HG02623 (cell line): ENCODE data around the gene RAB11FIP3.

Experiments used
- ATAC-seq: cut with Tn5 transposase; IDR thresholded peaks from one replicate; pipeline ENCODE4 v1.9.1; 2021; ENCODE audit warnings: moderate library complexity; ENCODE audit not compliant: unreplicated experiment

RAB11FIP3 gene

DNA sequence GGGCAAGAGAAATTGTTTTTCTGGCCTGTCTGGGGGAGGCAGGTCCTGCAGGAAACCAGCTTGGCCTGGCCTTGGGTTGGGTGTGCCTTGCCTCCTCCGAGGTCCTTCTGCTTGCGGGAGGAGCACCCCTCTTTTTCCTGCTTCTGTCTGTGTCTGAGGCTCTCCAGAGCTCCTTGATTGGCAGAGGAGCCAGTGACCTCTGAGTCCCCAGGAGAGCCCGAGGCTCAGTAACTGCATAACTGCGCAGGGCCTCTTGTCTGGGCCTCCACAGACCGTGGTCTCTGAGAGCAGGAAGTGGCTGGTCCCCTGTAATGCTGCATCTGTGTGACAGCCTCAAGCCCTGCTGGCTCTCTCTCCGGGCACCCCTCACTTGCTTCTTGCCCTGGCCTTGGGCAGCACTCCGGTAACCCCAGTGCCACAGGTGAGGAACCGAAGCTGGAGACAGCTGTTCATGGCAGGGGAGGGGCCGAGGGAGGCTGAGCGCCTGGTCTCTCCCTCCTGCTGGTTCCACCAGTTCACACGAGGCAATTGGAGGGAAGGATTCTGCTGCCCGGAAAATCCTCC is 103.6 kb downstream of the RAB11FIP3 start:
- no peak for ATAC-seq

DNA sequence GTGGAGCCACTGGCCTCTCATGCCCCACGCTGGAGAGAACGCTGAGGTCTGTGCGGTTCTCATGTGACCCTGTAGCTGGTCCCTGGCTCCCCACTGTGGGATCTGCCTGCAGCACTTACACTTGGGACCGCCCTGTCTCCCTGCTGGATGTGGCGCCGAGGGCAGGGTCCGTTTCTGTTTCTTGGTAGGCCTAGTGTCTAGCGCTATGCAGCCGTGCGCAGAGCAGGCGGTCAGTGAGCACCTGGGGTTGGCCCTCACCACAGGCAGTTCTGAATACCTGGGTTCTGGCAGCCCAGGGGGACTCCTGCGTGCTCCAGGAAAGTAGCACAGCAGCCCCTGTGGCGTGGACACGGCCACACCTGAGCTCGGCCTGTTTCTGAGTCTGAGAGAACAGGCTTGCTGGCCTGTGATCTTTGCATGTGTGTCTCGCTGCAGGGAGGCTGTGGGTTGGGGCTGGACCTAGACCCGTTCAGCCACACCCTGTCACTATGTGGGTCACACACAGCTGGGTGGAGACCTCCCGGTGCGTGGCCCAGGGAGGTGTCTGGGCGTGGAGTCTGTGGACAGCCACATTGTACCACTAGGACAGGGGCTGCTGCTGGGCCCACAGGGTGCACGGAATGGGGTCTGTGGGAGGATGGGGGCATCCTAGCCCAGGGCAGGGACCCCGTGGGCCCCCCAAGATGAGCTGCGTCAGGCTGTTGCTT is 104.8 kb downstream of the RAB11FIP3 start:
- ATAC-seq, result no peak

DNA sequence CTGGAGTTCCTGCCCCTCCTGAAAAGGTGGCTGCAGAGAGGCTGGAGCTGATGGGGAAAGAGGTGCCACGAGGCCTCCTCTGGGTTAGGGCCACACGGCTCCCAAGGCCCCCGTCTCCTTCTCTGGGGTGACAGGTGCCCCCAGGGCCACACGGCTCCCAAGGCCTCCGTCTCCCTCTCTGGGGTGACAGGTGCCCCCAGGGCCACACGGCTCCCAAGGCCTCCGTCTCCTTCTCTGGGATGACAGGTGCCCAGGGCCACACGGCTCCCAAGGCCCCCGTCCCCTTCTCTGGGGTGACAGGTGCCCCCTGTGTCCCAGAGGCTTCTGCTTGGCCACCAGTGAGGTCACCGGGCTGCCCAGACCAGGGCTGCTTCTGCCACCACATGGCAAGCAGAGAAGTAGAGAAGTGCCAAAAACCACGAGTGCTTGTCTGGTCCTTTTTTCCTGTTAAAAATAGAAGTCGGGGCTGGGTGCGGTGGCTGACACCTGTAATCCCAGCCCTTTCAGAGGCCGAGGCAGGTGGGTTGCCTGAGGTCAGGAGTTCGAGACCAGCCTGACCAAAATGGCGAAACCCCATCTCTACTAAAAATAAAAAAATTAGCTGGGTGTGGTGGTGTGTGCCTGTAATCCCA is 106.2 kb downstream of the RAB11FIP3 start:
- no peak for ATAC-seq

DNA sequence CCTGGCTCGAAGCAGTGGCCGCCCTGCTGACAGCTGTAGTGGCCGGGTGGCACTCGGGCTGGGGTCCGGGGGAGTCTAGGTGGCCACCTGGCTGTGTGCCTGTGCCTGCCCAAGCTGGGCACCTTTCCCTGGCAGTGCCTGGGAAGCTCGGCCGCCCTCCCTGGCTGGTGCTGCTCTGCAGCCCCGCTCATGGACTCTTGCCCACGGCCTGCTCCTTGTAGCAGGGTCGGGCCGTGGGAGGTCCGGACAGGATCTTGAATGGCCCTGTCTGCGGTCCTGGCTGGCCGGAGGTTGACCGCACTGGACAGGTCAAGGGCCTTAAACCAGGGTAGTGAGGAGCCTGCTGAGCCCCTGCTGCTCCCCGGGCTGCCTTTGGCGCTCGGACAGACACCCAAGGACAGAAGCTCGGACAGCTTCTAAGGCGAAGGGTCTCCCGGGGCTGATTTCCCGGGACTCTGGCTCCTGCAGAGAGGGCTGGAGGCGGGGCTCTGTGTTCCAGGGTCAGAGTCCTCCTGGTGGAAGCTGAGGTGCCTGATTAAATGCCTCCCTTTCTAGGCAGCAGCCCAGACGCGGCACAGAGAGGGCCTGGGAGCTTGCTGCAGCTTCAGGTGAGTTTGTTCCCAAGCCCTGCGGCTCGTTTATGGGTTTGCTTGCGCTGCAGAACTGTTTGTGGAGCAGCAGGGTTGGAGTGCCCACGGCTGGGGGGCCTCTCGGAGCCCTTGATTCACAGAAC is 108.1 kb downstream of the RAB11FIP3 start:
- ATAC-seq, result no peak

DNA sequence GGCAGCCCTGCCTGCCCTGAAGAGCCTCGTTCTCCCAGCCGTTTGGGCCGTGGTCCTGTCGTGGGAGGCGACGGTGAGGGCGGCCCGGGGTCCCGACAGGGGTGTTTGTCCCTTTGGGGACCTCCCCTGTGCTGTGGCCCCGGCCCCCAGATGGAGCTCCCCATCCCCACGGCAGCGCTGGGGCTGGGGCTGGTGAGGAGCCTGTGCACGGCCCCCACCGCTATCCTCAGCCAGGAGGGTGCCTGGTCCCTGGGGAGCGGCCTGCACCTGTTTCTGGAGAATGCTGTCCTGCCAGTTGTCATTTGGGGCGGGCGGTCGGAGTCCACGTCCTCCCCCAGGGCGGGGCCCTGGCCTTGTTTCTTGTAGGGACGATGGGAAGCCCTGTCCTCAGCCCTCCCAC is 108.7 kb downstream of the RAB11FIP3 start:
- ATAC-seq, result no peak

DNA sequence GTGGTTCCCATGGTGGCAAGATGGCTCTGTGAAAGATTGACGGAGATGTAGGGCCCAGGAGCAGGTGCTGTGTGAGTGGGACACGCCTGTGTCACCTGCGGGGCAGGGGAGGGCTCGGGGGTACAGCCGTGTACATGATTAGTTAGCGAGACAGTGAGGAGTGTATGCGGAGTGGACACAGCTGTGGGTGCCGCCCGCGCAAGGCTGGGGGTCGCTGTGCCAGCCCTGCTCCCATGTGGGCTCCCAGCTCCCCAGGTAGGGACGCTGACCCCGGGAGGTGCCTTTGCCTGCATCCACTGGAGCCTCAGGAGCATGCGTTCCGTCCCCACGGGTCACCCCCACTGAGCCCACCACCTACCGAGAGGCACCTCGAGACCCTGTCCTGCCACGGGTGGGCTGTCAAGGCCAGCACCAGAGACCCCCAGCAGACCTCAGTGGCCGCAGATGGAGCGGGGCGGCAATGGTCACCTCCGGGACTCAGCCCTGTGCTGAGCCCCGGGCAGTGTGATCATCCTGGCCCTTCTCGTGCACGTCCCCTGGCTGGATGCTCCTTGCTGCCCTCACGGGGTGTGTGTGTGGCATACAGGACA is 109.5 kb downstream of the RAB11FIP3 start:
- ATAC-seq, result no peak

DNA sequence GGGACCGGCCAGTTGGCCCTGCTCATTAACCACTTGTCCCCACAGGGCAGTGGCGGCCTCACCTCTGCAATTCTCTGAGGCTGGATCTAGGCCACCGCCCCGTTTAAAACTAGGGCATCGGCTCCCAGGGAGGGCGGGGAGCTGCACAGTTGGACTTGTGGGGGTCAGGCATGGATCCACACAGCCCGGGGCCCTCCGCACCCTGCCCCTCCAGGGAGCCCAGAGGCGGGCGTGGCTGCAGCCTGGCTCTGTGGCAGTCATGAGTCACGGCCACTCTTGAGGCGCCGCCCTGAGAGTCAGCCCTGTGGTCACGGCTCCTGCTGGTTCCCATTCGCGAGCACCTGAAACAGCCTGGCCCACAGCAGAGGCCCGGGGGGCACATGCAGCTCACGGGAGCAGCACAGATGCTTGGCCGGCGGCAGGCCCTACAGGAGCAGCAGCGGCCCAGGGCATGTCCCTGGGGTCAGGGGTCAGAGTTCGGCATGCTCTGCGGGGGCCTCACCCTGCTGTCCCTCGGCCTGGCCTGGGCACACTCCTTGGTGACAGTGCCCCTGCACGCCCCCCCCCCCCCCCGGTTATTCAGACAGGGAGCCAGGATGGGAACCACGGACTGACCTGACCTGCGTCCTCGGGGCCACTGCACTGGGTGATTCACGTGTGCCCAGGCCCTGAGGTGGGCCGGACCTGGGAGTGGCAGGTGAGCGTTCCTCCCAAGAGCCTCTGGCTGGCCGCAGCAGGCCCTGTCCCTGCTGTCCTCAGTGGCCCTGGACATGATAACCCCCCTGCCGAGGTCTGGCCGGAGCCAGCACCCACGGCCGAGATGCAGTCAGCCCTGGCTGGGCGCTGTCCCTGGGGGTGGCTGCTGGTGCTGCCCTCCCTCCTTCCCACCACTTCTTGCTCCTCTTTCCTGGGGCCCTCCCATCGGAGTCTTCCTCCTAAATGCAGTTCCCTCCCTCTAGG is 110.3 kb downstream of the RAB11FIP3 start:
- ATAC-seq, result no peak

DNA sequence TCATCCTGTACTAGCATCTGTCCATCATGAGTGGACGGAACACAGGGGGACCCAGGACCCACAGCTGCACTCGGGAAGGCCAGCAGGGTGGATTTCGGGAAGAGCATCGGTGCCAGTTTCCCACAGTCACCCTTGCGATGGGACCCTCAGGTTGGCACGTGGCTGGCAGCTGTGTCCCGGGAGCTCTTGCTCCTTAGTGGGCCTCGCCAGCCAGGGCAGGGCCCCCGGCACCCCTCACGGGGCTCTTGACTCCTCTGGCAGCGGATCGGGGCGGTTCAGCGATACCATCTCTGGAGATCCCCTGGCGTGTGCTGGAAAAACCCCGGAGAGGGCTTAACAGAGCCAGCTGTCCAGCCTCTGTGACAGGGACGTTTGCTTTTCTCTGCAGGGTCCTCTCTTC is 111.3 kb downstream of the RAB11FIP3 start:
- no peak for ATAC-seq

DNA sequence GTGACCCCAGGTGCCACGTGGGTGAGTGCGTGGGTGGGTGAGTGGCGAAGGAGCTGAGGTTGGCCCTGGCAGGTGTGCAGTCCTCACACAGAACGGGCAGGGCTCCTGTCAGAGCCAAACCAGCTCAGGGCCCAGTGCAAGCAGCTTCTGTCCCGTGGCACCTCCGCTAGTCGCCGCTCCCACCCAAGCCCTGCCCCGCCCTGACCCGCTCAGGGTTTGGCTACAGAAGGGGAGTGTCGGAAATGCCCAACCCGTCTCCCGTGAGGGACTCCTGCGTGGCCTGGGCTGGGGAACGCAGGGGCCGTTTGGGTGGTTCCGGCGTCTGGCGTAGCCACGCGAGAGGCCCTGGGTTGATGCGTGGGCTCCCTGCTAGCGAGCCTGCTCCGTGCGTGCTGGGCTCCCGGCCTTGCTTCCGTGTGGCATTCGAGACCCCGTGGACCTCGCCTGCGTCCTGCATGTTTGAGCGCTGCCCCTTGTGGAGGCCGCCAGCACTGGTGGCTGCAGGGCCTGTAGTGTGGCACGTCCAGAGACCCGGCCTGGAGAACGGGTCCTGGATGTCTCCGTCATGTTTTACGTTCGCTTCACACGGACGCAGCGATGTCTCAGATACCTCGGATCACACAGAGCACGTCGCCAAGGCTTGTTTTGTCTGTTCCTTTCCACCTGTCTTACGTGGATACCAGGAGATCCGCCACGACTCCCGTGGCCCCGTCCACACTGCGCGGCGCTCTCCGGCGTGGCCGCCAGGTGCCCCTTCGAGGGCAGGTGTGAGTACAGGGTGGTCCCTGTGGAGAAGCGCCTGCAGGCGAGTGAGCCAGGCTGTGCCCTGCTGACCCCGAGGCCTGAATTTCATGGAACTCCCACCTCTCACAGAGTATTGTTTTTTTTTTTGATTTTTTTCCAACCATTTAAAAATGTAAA is 112.2 kb downstream of the RAB11FIP3 start:
- no peak for ATAC-seq

DNA sequence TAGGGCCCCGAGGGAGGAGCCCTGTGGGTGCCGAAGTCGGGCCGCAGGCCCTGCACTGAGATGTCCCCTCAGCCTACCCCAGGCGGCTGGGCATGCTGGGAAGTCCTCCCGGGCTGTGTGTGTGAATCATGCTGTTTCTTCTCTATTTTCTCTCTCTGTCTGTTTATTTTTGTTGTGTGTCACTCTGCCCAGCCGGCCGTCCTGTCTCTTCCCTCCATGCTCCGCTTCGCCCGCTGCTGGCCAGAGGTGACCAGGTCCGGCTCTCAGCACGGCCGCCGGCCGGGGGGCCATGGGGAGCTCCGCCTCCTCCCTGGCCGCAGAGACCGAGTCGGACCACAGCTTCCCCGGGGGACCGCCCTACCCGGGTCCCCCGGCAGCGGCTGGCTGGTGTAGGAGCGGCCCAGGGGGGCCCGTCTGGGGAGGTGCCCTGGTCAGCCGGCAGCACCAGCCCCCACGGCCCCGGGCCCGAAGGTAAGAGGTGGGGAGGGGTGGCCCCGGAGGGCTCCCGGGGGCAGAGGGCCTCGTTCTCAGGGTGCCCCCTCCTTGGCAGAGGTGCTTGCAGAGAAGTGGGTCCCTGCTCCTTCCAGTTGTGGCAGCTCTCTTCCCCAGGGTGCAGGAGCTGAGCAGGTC is 114.6 kb downstream of the RAB11FIP3 start:
- no peak for ATAC-seq

DNA sequence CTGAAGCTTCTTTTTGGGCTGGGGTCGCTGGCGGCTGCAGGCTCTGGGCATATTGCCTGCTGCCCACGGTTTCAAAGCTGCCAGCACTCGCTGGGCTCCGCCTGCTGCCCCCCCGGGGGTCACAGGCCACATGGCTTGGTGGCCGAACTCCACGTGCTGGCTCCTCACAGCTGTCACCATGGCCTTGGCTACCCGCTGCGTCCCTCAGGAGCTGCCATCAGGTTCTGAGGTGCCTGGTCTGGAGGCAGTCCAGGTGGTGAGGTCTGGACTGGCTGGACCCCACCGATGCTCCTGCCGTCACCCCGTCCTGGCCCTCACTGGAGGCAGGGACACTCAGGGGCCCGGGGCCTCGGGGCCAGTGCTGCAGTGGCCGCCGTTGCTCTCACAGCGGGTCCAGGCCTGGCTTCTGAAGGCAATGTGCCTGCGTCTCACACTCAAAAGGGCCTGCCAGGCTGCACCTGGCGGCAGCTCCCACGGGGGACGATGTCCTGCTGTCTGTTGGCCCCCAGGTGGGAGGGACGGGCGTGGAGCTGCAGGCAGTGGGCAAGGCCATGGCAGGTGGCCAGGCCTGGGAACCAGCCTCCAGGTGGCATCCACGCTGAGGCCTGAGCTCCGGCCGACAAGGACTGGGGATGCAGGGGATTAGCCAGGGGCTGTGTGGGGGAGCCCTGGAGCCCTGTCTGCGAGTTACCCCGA is 115.3 kb downstream of the RAB11FIP3 start:
- no peak for ATAC-seq

DNA sequence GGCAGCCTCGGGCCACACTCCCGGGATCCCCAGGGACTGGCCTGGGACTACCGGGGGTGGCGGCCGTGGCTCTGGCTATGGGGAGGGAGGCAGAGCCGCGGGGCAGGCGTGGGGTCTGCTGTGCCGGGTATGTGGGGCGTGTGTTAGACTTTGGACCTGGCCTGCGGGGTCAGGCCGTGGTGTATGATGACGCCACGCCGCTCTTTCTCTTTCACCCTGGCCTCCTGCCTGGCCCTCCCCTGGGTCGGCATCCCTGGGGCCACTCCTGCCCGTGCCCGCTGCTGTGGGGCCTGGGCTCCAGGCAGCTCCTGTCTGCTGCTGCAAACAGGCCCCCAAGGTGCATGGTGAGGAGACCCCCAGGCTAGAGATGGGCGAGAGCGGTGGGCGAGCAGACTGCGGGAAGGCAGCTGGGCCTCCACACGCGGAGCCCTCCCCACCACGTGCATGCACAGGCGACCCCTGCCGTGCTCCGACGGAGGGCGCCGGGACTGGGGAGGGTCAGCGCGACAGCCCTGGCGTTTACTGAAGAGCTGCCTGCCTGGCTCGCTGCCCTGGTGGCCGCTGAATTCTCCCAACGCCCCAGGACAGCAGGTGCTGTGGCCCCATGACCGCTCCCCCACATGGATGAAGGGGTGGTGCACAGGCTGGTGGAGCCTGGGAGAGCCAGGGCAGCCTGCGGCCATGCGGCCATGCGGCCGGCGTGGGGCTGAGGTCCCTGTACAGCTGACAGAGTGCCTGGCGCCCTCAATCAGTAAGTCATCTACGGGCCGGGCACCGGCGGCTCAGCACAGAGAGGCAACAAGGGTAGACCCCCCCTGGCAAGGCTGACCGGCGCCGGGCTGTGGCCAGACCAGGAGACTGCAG is 118.1 kb downstream of the RAB11FIP3 start:
- no peak for ATAC-seq

DNA sequence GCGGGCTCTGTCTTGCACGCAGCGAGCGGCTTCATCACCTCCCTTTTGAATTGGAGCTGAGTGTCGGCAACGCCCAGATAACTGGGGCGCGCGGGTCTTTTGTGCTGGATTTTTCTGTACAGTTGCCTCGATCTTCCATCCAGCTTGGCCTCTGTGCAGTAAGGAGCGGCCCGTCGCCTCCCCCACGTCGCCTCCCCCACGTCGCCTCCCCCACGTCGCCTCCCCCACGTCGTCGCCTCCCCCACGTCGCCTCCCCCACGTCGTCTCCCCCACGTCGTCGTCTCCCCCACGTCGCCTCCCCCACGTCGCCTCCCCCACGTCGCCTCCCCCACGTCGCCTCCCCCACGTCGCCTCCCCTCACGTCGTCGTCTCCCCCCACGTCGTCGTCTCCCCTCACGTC is 119.1 kb downstream of the RAB11FIP3 start:
- no peak for ATAC-seq

DNA sequence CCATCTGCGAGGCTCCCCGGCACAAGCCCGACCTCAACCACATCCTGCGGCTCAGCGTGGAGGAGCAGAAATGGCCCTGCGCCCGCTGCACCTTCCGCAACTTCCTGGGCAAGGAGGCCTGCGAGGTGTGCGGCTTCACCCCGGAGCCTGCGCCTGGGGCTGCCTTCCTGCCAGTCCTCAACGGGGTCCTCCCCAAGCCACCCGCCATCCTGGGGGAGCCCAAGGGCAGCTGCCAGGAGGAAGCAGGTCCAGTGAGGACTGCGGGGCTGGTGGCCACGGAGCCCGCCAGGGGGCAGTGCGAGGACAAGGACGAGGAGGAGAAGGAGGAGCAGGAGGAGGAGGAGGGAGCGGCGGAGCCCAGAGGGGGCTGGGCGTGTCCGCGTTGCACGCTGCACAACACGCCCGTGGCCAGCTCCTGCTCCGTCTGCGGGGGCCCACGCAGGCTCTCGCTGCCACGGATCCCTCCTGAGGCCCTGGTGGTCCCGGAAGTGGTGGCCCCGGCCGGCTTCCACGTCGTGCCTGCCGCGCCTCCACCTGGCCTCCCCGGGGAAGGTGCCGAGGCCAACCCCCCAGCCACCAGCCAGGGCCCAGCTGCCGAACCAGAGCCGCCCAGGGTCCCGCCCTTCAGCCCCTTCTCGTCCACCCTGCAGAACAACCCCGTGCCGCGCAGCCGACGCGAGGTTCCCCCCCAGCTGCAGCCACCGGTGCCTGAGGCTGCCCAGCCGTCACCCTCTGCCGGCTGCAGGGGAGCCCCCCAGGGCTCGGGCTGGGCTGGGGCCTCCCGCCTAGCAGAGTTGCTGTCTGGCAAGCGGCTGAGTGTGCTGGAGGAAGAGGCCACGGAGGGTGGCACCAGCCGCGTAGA is 121.7 kb downstream of the RAB11FIP3 start:
- no peak for ATAC-seq

DNA sequence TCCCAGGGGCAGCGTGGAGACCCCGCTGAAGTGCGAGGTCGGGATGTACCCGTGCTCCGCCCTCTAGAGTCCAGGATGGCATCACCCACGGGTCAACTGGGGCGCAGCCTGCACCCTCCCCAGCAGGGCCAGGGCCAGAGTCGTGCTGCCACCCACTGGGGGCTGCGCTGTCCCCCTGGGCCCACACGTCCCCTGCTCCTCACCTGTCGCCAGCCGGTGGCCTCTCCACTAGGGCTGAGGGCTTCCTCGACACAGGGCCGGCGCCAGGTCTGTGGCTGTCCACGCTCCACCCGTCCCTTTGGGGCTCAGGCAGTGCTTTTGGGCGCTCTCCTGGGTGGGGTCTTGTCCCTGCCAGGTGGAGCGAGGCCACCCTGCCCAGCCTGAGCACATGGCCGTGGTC is 123.1 kb downstream of the RAB11FIP3 start:
- no peak for ATAC-seq

DNA sequence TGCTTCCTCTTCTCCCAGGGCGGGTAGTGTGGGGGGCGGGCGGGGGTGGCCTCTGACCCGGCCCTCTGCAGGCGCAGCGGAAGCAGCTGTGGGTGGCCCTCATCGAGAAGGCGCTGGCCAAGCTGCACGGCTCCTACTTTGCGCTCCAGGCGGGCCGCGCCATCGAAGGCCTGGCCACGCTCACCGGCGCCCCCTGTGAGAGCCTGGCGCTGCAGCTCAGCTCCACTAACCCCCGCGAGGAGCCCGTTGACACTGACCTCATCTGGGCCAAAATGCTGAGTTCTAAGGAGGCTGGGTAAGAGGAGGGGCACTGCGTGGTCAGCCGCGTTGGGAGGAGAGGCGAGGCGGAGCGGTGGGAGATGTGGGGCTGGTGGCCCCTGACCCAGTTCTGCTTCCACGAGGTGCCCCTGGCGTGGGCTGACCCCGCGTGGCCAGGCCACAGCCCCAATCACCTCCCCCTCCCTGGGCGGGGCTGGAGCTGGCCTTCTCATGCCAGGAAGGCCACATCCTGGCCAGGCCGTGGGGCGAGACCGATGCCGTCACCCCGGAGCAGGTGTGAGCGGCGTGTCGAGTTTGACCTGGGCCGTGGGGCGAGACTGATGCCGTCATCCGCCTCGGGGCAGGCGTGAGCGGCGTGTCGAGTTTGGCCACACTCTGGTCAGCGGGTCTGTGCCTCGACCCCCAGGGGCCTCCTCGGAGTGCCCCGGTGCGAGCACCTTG is 124.3 kb downstream of the RAB11FIP3 start:
- no peak for ATAC-seq
